A673 (cell line): Measurements from ENCODE around the gene APMAP. TPM values are rescaled to one million over a fixed set of nuclear protein-coding genes. Genes with fewer than 3 reads are reported as not detected.

ENCODE experiments used
- BruUV-seq: library from RNA; stranded (reverse); fragments of 400-500 nt; replicated peaks from 2 replicates; lab custom pipeline; 2021; lab: Mats Ljungman, UMichigan
- CTCF ChIA-PET: fragments of 300-600 bp; sonication (Branson Sonifier 250); formaldehyde crosslinking; loops from one replicate; lab custom pipeline; 2022; ENCODE audit warnings: antibody characterized with exemption; lab: Charles Lee
- POLR2A ChIA-PET: fragments of 300-600 bp; sonication (Branson Sonifier 250); formaldehyde crosslinking; loops from one replicate; lab custom pipeline; 2022; ENCODE audit warnings: antibody characterized with exemption; ENCODE audit not compliant: low non-redundant PET; lab: Charles Lee
- DNase-seq: peaks from one replicate; pipeline ENCODE4 v3.0.0-alpha.2; 2015; ENCODE audit warnings: low spot score
- H3K27ac ChIP-seq: fragments of 200-600 bp; sonication (generic); 2 replicates; pipeline ENCODE4 v1.5.1; 2016; ENCODE audit warnings: mixed run types, low read depth, mild to moderate bottlenecking, mixed read lengths, antibody characterized with exemption, low read length; ENCODE audit not compliant: poor library complexity, severe bottlenecking
- H3K27me3 ChIP-seq: fragments of 200-600 bp; sonication (generic); replicated peaks from 2 replicates; pipeline ENCODE4 v1.6.1; 2017; ENCODE audit warnings: mixed run types, low read depth, mild to moderate bottlenecking, mixed read lengths, antibody characterized with exemption, low read length; ENCODE audit not compliant: insufficient read depth, poor library complexity
- H3K36me3 ChIP-seq: fragments of 200-600 bp; sonication (generic); 2 replicates; pipeline ENCODE4 v1.6.1; 2016; ENCODE audit warnings: mixed run types, mild to moderate bottlenecking, mixed read lengths, antibody characterized with exemption, low read length; ENCODE audit not compliant: insufficient read depth, poor library complexity, severe bottlenecking
- H3K4me1 ChIP-seq: fragments of 200-600 bp; sonication (generic); 2 replicates; pipeline ENCODE4 v1.6.1; 2017; ENCODE audit warnings: mixed run types, mild to moderate bottlenecking, mixed read lengths, antibody characterized with exemption, low read length; ENCODE audit not compliant: insufficient read depth, poor library complexity, severe bottlenecking
- H3K4me3 ChIP-seq: fragments of 200-600 bp; sonication (generic); 2 replicates; pipeline ENCODE4 v1.5.1; 2016; ENCODE audit warnings: low read depth, mixed run types, mild to moderate bottlenecking, mixed read lengths, low read length; ENCODE audit not compliant: poor library complexity, severe bottlenecking
- H3K9me3 ChIP-seq: fragments of 200-600 bp; sonication (generic); 2 replicates; pipeline ENCODE4 v1.6.1; 2016; ENCODE audit warnings: mixed run types, low read depth, mild to moderate bottlenecking, mixed read lengths, antibody characterized with exemption, low read length; ENCODE audit not compliant: poor library complexity, severe bottlenecking
- EZH2 ChIP-seq: fragments of 200-600 bp; sonication (generic); IDR thresholded peaks from 2 replicates; pipeline ENCODE4 v1.6.1; 2017; ENCODE audit warnings: borderline replicate concordance, low read depth, mild to moderate bottlenecking, mixed read lengths, antibody characterized with exemption, low read length; ENCODE audit not compliant: poor library complexity, severe bottlenecking
- intact Hi-C: fragments of 100-400 bp; cut with micrococcal nuclease; formaldehyde crosslinking; loops from one replicate; pipeline ENCODE4 v1.10.0; 2022; ENCODE audit not compliant: unreplicated experiment
- total RNA-seq: library from RNA; stranded (reverse); gene quantifications from 2 replicates; pipeline ENCODE4 v1.2.3, GENCODE V29; 2021
- TF ChIP-seq, protein P1 (sequence below): fragments of 300-800, 200-600 bp; sonication (generic); conservative IDR thresholded peaks from 2 replicates; pipeline ENCODE4 v1.5.1; 2017; ENCODE audit warnings: low read depth, mild to moderate bottlenecking, antibody characterized with exemption, low read length, moderate library complexity, mixed read lengths

Gene APMAP
- total RNA-seq, 1 experiment from 2014 or later = 70.3 TPM

DNA sequence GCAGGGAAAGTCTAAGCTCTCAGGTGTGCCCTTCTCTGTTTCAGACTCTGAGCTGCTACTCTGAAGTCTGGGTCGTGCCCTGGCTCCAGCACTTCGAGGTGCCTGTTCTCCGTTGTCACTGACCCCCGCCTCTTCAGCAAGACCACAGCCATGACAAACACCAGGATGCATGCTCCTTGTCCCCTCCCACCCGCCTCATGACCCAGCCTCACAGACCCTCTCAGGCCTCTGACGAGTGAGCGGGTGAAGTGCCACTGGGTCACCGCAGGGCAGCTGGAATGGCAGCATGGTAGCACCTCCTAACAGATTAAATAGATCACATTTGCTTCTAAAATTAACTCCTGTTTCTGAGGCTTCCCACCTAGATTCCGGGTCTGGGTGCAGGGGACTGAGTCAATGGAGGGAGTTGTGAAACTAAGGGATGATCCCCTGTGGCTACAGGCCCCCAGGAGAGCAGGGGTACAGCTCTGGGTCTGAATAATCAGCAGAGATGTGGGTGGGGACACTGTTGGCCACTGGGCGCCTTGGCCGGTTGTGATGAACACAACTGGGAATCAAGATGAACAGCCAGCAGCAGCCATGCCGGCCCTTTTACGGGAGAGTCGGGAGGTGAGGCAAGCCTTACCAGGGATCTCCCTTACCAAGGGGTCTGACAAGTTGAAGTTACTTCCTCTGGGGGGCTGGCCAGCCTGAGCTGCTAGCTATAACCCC lies 32.8 kb downstream of the APMAP start:
- BruUV-seq = no TSS peak
- POLR2A ChIA-PET = no interaction called here

DNA sequence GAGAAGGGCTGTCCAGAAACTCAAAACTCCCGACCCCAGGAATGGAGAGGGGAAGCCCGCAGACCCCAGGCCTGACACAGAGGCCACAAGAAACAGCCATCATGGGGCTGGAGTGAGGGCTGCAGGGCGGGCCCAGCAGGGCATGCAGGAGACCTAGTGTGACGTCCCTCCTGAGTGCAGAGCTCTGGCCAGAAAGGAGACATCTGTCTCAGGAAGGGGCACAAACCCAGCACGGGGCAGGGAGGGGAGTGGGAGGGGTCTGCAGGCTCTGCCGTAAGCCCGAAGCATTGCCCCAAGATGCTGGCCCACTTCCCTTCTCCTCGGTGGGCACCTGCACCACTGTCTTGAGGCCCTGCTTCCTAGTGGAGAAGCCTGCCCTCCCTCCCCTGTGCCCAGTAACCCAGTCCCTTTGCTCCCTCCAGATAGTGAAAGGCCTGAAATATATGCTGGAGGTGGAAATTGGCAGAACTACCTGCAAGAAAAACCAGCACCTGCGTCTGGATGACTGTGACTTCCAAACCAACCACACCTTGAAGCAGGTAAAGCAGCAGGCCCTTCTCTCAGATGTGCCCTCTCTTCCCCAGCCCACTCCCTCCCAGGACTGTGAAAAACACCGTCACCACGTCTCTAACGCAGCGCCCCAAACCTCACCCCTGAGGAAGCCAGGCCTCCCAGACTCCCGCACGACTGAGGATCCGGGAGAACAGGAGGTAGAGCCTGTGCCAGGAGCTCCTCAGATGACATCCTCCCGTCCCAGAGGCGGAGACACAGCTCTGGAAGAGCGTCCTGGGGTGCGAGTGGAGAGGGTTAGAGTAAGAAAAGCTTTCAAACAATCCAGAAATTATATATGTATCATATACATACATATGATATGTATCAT lies 33.8 kb downstream of the APMAP start:
- no peak for DNase-seq
- intact Hi-C loops = no loop called here
- Histone ChIP-seq H3K9me3 (no peaks in the 10 kb centered on the region), H3K36me3 (no peaks in the 10 kb centered on the region), H3K27me3 (no peaks in the 10 kb centered on the region), H3K27ac (no peak overlapping the region), H3K4me3 (no peak overlapping the region), H3K4me1 (no peaks in the 10 kb centered on the region)
- ChIA-PET POLR2A (no interaction called here), CTCF (no interaction called here)
- TF ChIP-seq EZH2 = no peak
- TF ChIP-seq, protein P1, sequence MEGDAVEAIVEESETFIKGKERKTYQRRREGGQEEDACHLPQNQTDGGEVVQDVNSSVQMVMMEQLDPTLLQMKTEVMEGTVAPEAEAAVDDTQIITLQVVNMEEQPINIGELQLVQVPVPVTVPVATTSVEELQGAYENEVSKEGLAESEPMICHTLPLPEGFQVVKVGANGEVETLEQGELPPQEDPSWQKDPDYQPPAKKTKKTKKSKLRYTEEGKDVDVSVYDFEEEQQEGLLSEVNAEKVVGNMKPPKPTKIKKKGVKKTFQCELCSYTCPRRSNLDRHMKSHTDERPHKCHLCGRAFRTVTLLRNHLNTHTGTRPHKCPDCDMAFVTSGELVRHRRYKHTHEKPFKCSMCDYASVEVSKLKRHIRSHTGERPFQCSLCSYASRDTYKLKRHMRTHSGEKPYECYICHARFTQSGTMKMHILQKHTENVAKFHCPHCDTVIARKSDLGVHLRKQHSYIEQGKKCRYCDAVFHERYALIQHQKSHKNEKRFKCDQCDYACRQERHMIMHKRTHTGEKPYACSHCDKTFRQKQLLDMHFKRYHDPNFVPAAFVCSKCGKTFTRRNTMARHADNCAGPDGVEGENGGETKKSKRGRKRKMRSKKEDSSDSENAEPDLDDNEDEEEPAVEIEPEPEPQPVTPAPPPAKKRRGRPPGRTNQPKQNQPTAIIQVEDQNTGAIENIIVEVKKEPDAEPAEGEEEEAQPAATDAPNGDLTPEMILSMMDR = no peak
- no TSS peak for BruUV-seq

More for the DNA sequence above, 32.8 kb downstream of the APMAP start:
- no peaks in the 10 kb centered on the region for H3K36me3 ChIP-seq
- TF ChIP-seq, protein P1 = no peak
- no peak for TF ChIP-seq EZH2
- no peaks in the 10 kb centered on the region for H3K4me1 ChIP-seq
- no peak for DNase-seq
- CTCF ChIA-PET = no interaction called here
- H3K27ac ChIP-seq = no peak overlapping the region
- intact Hi-C loops = no loop called here
- H3K4me3 ChIP-seq = no peak overlapping the region
- H3K27me3 ChIP-seq = no peaks in the 10 kb centered on the region
- no peaks in the 10 kb centered on the region for H3K9me3 ChIP-seq

DNA sequence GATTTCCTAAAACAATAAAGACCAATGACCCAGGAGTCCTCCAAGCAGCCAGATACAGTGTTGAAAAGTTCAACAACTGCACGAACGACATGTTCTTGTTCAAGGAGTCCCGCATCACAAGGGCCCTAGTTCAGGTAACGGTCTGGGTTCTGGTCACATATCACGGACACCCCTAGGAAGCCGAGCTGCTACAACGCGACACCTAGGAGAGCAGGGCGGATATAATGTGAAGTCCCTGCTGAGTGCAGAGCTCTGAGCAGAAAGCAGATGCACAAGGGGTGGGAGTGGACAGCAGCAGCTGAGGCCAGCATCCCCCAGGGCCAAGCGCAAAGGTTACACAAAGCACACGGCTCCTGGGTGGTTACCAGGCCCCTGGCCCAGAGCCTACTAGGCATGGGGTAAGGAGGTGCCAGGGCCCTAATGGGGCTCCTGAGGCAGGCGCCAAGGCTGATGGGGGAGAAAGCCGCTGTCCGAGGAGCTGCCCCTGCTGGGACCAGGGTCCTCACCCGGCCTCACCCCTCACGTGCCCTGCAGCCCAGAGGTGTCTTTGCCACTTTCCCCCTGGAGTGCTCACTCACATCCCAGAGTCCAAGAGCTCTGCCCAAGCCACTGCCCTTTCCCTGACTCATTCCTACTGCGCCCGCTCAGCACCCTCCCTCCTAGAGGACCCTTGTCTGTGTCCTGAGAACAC lies 35.1 kb downstream of the APMAP start:
- CTCF ChIA-PET = no interaction called here
- POLR2A ChIA-PET = no interaction called here
- intact Hi-C loops = no loop called here

More for the DNA sequence above, 35.1 kb downstream of the APMAP start:
- Histone ChIP-seq H3K27ac (no peak overlapping the region), H3K9me3 (no peaks in the 10 kb centered on the region), H3K36me3 (no peaks in the 10 kb centered on the region), H3K4me3 (no peak overlapping the region), H3K4me1 (no peaks in the 10 kb centered on the region), H3K27me3 (no peaks in the 10 kb centered on the region)
- no peak for TF ChIP-seq EZH2
- TF ChIP-seq, protein P1 = no peak
- no peak for DNase-seq
- BruUV-seq = no TSS peak
